CD4-positive, CD25-positive, alpha-beta regulatory T cell (primary cell): ENCODE measurements around the gene GMPS. TPM values are rescaled to one million over a fixed set of nuclear protein-coding genes. Genes with fewer than 3 reads are reported as not detected.
A peak's percentile ranks its signal among the peaks of the same experiment; 100 is the strongest.
"Not testable (repeated sequence)": the region's sequence is repeated elsewhere in the genome, so short reads cannot be mapped to it uniquely, and the experiment has no call there.

Source experiments
- ATAC-seq, 2 donors: fragments of 150-1000 bp; cut with Tn5 transposase; one replicate each; pipeline ENCODE4 v1.10.0; 2021; ENCODE audit warnings: low read depth in 2 of 2, moderate number of reproducible peaks in 2 of 2, moderate library complexity in 1 of 2
- DNase-seq, 3 donors: peaks; one replicate each; pipeline versions ENCODE4 v3.0.0 to v3.0.0-alpha.2; 2012 to 2022; ENCODE audit warnings: mixed read lengths in 1 of 3
- H3K27ac ChIP-seq: one replicate; pipeline ENCODE4 v1.7.0; 2013; ENCODE audit warnings: mild to moderate bottlenecking, low read length; ENCODE audit not compliant: insufficient read depth, poor library complexity, severe bottlenecking
- H3K27me3 ChIP-seq: one replicate; pipeline ENCODE4 v1.7.0; 2013; ENCODE audit warnings: low read length; ENCODE audit not compliant: control insufficient read depth, insufficient read depth
- H3K36me3 ChIP-seq: one replicate; pipeline ENCODE4 v1.7.0; 2013; ENCODE audit warnings: mild to moderate bottlenecking, low read length, moderate library complexity; ENCODE audit not compliant: control insufficient read depth, insufficient read depth
- H3K4me1 ChIP-seq: 2 replicates; pipeline ENCODE4 v1.7.0; 2013; ENCODE audit warnings: mild to moderate bottlenecking, low read length; ENCODE audit not compliant: insufficient read depth, control insufficient read depth, poor library complexity, severe bottlenecking
- H3K4me3 ChIP-seq: one replicate; pipeline ENCODE4 v1.7.0; 2013; ENCODE audit warnings: low read depth, mild to moderate bottlenecking, low read length, moderate library complexity
- H3K9me3 ChIP-seq, 2 experiments: 1 replicate in 1 of 2; 2 replicates in 1 of 2; pipeline ENCODE4 v1.7.0; 2013; ENCODE audit warnings: low read length in 2 of 2, mild to moderate bottlenecking in 1 of 2, moderate library complexity in 1 of 2; ENCODE audit not compliant: control insufficient read depth in 2 of 2
- H3K27ac Mint-ChIP-seq, 3 donors: one replicate each; pipeline ENCODE4 v1.8.0; 2020 to 2022; ENCODE audit warnings: mild to moderate bottlenecking in 3 of 3, mixed read lengths in 3 of 3, moderate library complexity in 2 of 3
- H3K27me3 Mint-ChIP-seq: one replicate; pipeline ENCODE4 v1.8.0; 2022; ENCODE audit warnings: mild to moderate bottlenecking, mixed read lengths
- H3K36me3 Mint-ChIP-seq: one replicate; pipeline ENCODE4 v1.8.0; 2020; ENCODE audit warnings: mixed read lengths
- H3K4me1 Mint-ChIP-seq, 4 donors: one replicate each; pipeline ENCODE4 v1.8.0; 2020 to 2022; ENCODE audit warnings: mixed read lengths in 4 of 4, mild to moderate bottlenecking in 1 of 4
- H3K4me3 Mint-ChIP-seq, 4 donors: one replicate each; pipeline ENCODE4 v1.8.0; 2020 to 2022; ENCODE audit warnings: mild to moderate bottlenecking in 4 of 4, mixed read lengths in 4 of 4, moderate library complexity in 3 of 4
- H3K9me3 Mint-ChIP-seq, 7 donors: one replicate each; pipeline ENCODE4 v1.8.0; 2020 to 2022; ENCODE audit warnings: mixed read lengths in 7 of 7, mild to moderate bottlenecking in 3 of 7, moderate library complexity in 2 of 7
- polyA plus RNA-seq, 4 donors: library from polyadenylated mRNA; unstranded; fragments of 300-500 nt; fragmentation: Illumina TruSeq; gene quantifications; one replicate each; pipeline ENCODE4 v1.2.3, GENCODE V29; 2021
- total RNA-seq: library from RNA; stranded (reverse); gene quantifications from one replicate; pipeline ENCODE4 v1.2.3, GENCODE V29; 2022

The GMPS gene
- total and polyA plus RNA-seq, 5 donors from 2014 or later: 40.9 to 82.7 (median 63.9) TPM

GRCh38 chr3:155961044-155961443, 90.6 kb downstream of the GMPS start:
- H3K27me3 Mint-ChIP-seq, H3K4me1 ChIP-seq, DNase-seq, H3K36me3 Mint-ChIP-seq, H3K36me3 ChIP-seq, H3K9me3 ChIP-seq, H3K27me3 ChIP-seq, ATAC-seq, H3K4me3 Mint-ChIP-seq, H3K4me1 Mint-ChIP-seq, H3K27ac Mint-ChIP-seq, H3K27ac ChIP-seq, H3K9me3 Mint-ChIP-seq, H3K4me3 ChIP-seq: not testable (repeated sequence)

- H3K27ac ChIP-seq: no peak overlapping the region
- Mint-ChIP-seq H3K9me3 (peaks cover 1 to 5% (median 3%) of the 10 kb centered on the region in 7 donors), H3K27ac (no peak overlapping the region), H3K4me1 (peaks cover 0 to 4% (median 0%) of the 10 kb centered on the region in 4 donors), H3K36me3 (no peaks in the 10 kb centered on the region), H3K27me3 (no peaks in the 10 kb centered on the region), H3K4me3 (no peak overlapping the region)
- no peaks in the 10 kb centered on the region for H3K36me3 ChIP-seq
- DNase-seq (no peak), ATAC-seq (no peak)
- H3K9me3 ChIP-seq: no peaks in the 10 kb centered on the region
- no peak overlapping the region for H3K4me3 ChIP-seq
- no peaks in the 10 kb centered on the region for H3K4me1 ChIP-seq
- no peaks in the 10 kb centered on the region for H3K27me3 ChIP-seq
Measured at GRCh38 chr3:155963570-155963969, 93.1 kb downstream of the GMPS start.

GRCh38 chr3:155970398-155970797, 99.9 kb downstream of the GMPS start:
- no peak for ATAC-seq

GRCh38 chr3:155972885-155973584, 102.6 kb downstream of the GMPS start:
- no peaks in the 10 kb centered on the region for H3K4me1 ChIP-seq
- peaks cover 0 to 2% (median 0%) of the 10 kb centered on the region in 7 donors for H3K9me3 Mint-ChIP-seq
- no peaks in the 10 kb centered on the region for H3K36me3 Mint-ChIP-seq
- H3K27me3 ChIP-seq: peaks cover 2% of the 10 kb centered on the region
- no peaks in the 10 kb centered on the region for H3K36me3 ChIP-seq
- H3K4me3 ChIP-seq: no peak overlapping the region
- no peak overlapping the region for H3K27ac ChIP-seq
- ATAC-seq: no peak
- H3K27ac Mint-ChIP-seq: peak overlapping the region in 2 of 3 donors; percentile 71 to 75
- H3K9me3 ChIP-seq: no peaks in the 10 kb centered on the region
- no peak for DNase-seq
- H3K27me3 Mint-ChIP-seq: peaks cover 11% of the 10 kb centered on the region
- H3K4me3 Mint-ChIP-seq: no peak overlapping the region
- H3K4me1 Mint-ChIP-seq: no peaks in the 10 kb centered on the region

More at GRCh38 chr3:155970398-155970797, 99.9 kb downstream of the GMPS start:
- Mint-ChIP-seq H3K9me3 (peaks cover 0 to 5% (median 1%) of the 10 kb centered on the region in 7 donors), H3K36me3 (no peaks in the 10 kb centered on the region), H3K4me3 (no peak overlapping the region), H3K27me3 (peaks cover 4% of the 10 kb centered on the region), H3K27ac (no peak overlapping the region), H3K4me1 (peaks cover 0 to 4% (median 0%) of the 10 kb centered on the region in 4 donors)
- Histone ChIP-seq H3K9me3 (no peaks in the 10 kb centered on the region), H3K36me3 (no peaks in the 10 kb centered on the region), H3K27ac (no peak overlapping the region), H3K27me3 (peaks cover 2% of the 10 kb centered on the region), H3K4me3 (no peak overlapping the region), H3K4me1 (no peaks in the 10 kb centered on the region)
- no peak for DNase-seq

- Histone ChIP-seq H3K36me3 (no peaks in the 10 kb centered on the region), H3K4me3 (no peak overlapping the region), H3K27ac (no peak overlapping the region), H3K27me3 (no peaks in the 10 kb centered on the region), H3K4me1 (no peaks in the 10 kb centered on the region), H3K9me3 (no peaks in the 10 kb centered on the region)
- H3K27me3 Mint-ChIP-seq: peaks cover 13% of the 10 kb centered on the region
- no peak overlapping the region for H3K4me3 Mint-ChIP-seq
- no peak overlapping the region for H3K27ac Mint-ChIP-seq
- H3K4me1 Mint-ChIP-seq: no peaks in the 10 kb centered on the region
- DNase-seq (no peak), ATAC-seq (no peak)
- peaks cover 0 to 4% (median 0%) of the 10 kb centered on the region in 7 donors for H3K9me3 Mint-ChIP-seq
- H3K36me3 Mint-ChIP-seq: no peaks in the 10 kb centered on the region
Measured at GRCh38 chr3:155978324-155978723, 107.9 kb downstream of the GMPS start.

- Histone ChIP-seq H3K4me3 (no peak overlapping the region), H3K27me3 (no peaks in the 10 kb centered on the region), H3K27ac (no peak overlapping the region), H3K9me3 (no peaks in the 10 kb centered on the region), H3K36me3 (no peaks in the 10 kb centered on the region), H3K4me1 (no peaks in the 10 kb centered on the region)
- Mint-ChIP-seq H3K4me3 (no peak overlapping the region), H3K9me3 (peaks cover 0 to 4% (median 0%) of the 10 kb centered on the region in 7 donors), H3K27ac (no peak overlapping the region), H3K4me1 (no peaks in the 10 kb centered on the region), H3K36me3 (no peaks in the 10 kb centered on the region), H3K27me3 (peaks cover 12% of the 10 kb centered on the region)
- ATAC-seq (no peak), DNase-seq (no peak)
Measured at GRCh38 chr3:155979746-155980145, 109.3 kb downstream of the GMPS start.

- Histone ChIP-seq H3K27ac (no peak overlapping the region), H3K27me3 (no peaks in the 10 kb centered on the region), H3K4me1 (no peaks in the 10 kb centered on the region), H3K4me3 (no peak overlapping the region), H3K36me3 (no peaks in the 10 kb centered on the region), H3K9me3 (no peaks in the 10 kb centered on the region)
- DNase-seq: no peak
- Mint-ChIP-seq H3K27me3 (peaks cover 11% of the 10 kb centered on the region), H3K27ac (no peak overlapping the region), H3K4me1 (peaks cover 0 to 2% (median 0%) of the 10 kb centered on the region in 4 donors), H3K4me3 (no peak overlapping the region), H3K9me3 (peaks cover 0 to 4% (median 0%) of the 10 kb centered on the region in 7 donors), H3K36me3 (no peaks in the 10 kb centered on the region)
- ATAC-seq: no peak
Measured at GRCh38 chr3:155981669-155982068, 111.2 kb downstream of the GMPS start.
